Activated gamma-delta T cell treated with anti-CD3 and anti-CD28 coated beads, Interleukin-2, amount 50 U/mL, for 16 hours (primary cell): ENCODE results near the gene ISY1.
"Not testable (repeated sequence)": the region's sequence is repeated elsewhere in the genome, so short reads cannot be mapped to it uniquely, and the experiment has no call there.

ENCODE experiments used
- DNase-seq: peaks from one replicate; pipeline ENCODE4 v3.0.0-alpha.2; 2020; ENCODE audit warnings: low read depth

ISY1 gene

DNA sequence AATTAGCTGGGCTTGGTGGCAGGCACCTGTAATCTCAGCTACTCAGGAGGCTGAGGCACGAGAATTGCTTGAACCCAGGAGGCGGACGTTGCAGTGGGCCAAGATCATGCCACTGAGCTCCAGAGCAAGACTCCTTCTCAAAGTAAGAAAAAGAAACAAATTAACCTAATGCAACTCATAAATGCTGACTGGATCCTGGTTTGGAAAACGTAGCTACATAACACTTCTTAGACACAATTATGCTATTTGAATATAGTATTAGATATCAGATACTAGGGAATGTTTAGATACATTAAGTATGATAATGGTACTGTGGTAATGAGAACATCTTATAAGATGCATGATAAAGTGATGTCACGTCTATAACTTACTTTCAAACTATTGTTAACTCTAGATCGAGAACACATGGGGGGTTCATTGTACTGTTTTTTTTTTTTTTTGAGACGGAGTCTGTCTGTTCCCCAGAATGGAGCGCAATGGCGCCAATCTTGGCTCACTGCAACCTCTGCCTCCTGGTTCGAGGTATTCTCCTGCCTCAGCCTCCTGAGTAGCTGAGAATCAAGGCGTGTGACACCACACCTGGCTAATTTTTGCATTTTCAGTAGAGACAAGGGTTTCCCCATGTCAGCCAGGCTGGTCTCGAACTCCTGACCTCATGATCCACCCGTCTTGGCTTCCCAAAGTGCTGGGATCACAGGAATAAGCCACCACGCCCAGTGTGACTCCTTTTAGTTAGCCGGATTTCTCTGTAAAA is 5.9 kb upstream of the ISY1 start:
- no peak for DNase-seq

DNA sequence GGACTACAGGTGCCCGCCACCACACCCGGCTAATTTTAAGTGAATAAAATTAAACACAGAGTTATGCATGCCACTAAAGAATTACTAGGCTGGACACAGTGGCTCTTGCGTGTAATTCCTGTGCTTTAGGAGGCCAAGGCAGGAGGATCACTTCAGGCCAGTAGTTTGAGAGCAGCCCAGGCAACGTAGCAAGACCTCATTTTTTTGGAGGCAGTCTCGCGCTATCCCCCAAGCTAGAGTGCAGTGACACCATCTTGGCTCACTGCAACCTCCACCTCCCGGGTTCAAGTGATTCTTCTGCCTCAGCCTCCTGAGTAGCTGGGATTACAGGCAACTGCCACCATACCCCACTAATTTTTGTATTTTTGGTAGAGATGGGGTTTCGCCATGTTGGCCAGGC is 4.7 kb upstream of the ISY1 start:
- not testable (repeated sequence) for DNase-seq

DNA sequence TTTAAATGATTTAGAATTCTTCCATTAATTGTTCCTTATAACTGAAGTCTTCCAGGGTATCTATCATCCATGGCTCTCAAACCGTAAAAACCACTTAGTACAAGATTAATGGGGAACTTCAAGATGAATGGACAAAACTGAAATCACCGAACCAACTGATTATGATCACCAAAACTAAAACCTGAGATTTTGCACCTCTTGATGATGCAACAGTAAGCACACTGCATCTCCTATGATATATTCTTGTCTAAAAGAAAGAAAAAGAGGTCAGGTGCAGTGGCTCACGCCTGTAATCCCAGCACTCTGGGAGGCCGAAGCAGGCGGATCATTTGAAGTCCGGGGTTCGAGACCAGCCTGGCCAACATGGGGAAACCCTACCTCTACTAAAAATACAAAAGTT is 3.6 kb upstream of the ISY1 start:
- no peak for DNase-seq

GRCh38 chr3:129162729-129163579 is 2.1 kb upstream of the ISY1 start:
- DNase-seq: no peak

DNA sequence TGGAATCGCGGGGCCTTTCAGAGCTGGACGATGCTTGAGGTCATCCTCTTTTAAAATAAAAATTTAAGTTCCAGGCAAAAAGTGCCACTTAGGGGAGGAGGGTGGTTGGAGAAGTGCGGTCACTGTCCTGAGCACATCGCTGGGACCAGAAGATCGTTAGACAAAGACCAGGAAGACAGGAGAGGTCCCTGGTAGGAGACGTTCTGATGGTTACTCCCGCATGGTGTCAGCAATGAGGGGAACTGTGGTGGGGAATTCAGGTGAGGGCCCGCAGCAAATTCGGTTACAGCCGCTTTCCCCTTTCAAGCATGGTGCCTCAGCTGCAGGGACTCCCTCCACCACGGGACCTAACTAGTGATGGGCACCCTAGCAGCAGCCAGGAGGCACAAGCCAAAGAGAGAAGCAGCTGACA is 1.0 kb upstream of the ISY1 start:
- DNase-seq: no peak

GRCh38 chr3:129144786-129145185 is 16.1 kb downstream of the ISY1 start:
- DNase-seq: no peak

GRCh38 chr3:129141011-129141410 is 19.9 kb downstream of the ISY1 start:
- not testable (repeated sequence) for DNase-seq

- no peak for DNase-seq
Observed at GRCh38 chr3:129139911-129140310, 21.0 kb downstream of the ISY1 start.

- not testable (repeated sequence) for DNase-seq
Observed at GRCh38 chr3:129136275-129136674, 24.6 kb downstream of the ISY1 start.

- DNase-seq: no peak
Observed at GRCh38 chr3:129132097-129132866, 28.6 kb downstream of the ISY1 start.

- DNase-seq: no peak
Observed at GRCh38 chr3:129131465-129132088, 29.3 kb downstream of the ISY1 start.

GRCh38 chr3:129130291-129130813 is 30.5 kb downstream of the ISY1 start:
- no peak for DNase-seq

- DNase-seq: no peak
Observed at GRCh38 chr3:129128357-129129155, 32.3 kb downstream of the ISY1 start.

DNA sequence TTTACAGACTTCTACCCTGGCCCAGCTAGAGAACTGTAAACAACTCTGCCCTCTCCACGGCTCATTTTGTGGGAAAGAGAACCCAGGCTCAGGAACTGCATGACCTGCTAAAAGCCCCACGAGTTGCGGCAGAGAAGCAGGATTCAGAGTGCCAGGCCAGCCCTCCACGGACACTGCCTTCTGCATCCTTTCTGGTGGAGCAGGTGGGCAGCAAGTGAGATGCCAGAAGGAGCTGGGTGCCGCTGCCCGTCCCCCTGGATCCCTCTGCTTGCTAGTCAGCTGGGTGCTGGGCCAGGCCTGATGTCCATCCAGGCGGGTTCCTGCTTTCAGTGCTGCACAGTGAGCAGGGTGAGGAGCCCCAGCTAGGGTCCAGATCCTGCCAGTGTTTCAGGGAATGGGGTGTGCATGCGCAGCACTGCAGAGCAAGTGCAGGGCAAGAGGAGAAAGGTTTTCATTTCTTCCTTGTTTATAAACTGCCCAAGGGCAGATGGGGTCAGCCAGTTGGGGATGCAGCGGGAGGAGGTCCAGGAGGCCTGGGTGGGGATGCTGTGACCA is 34.1 kb downstream of the ISY1 start:
- DNase-seq: no peak

- no peak for DNase-seq
Observed at GRCh38 chr3:129123314-129124060, 37.4 kb downstream of the ISY1 start.

- DNase-seq: no peak
Observed at GRCh38 chr3:129122412-129123011, 38.4 kb downstream of the ISY1 start.

DNA sequence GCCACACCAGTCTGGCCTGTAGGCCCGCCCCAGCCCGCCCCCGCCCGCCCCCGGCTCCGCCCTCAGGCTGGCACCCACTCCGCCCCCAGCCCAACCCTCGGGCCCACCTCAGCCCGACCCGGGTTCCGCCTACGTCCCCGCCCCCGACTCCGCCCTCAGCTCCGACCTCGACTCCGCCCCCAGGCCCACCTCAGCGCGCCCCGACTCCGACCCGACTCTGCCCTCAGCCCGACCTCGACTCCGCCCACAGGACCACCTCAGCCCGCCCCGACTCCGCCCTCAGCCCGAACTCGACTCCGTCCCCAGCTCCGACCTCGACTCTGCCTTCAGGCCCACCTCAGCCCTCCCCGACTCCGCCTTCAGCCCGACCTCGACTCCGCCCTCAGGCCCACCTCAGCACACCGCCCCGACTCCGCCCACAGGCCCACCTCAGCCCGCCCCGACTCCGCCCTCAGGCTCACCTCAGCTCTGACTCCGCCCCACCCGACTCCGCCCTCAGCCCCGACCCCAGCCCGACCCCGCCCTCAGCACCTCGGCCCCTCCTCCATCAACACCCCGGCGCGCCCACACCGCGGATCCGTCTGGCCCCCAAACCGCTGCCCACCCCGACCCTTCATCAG is 39.0 kb downstream of the ISY1 start, which contains the start of gene RAB43:
TSS of gene RAB43 (minus strand) at position 13 of the 620 bp plus-strand sequence. CDS start 315 bp downstream, outside the sequence.
- peak; percentile 78 for DNase-seq

GRCh38 chr3:129121016-129121791 is 39.7 kb downstream of the ISY1 start:
- DNase-seq: peak; percentile 39
